Activated T-helper 2 cell treated with anti-CD3 and anti-CD28 coated beads, Interferon-gamma antibody, Interleukin-2, Interleukin-4, amounts not matched to agents 10 μg/mL and 5 μg/mL and 100 μg/mL, durations not matched to agents 14 hours and 24 hours and 36 hours (primary cell): ENCODE data around the gene TNFSF11. TPM values are rescaled to one million over a fixed set of nuclear protein-coding genes. Genes with fewer than 3 reads are reported as not detected.

Source experiments
- DNase-seq: peaks from one replicate; pipeline ENCODE4 v3.0.0; 2021; ENCODE audit warnings: low spot score
- H3K27ac Mint-ChIP-seq: one replicate; pipeline ENCODE4 v1.8.0; 2021; ENCODE audit warnings: mixed read lengths
- H3K27me3 Mint-ChIP-seq: one replicate; pipeline ENCODE4 v1.8.0; 2021; ENCODE audit warnings: low read depth, mixed read lengths
- H3K36me3 Mint-ChIP-seq: one replicate; pipeline ENCODE4 v1.8.0; 2021; ENCODE audit warnings: low read depth, mixed read lengths
- H3K4me1 Mint-ChIP-seq: one replicate; pipeline ENCODE4 v1.8.0; 2021; ENCODE audit warnings: low read depth, mixed read lengths
- H3K4me3 Mint-ChIP-seq: one replicate; pipeline ENCODE4 v1.8.0; 2021; ENCODE audit warnings: low read depth, mild to moderate bottlenecking, moderate library complexity, mixed read lengths
- H3K9me3 Mint-ChIP-seq: one replicate; pipeline ENCODE4 v1.8.0; 2021; ENCODE audit warnings: mixed read lengths
- intact Hi-C: fragments of 100-400 bp; cut with micrococcal nuclease; formaldehyde crosslinking; loops from one replicate; pipeline ENCODE4 v1.15.1; 2023
- total RNA-seq: library from RNA; stranded (reverse); gene quantifications from 2 replicates; pipeline ENCODE4 v1.2.3, GENCODE V29; 2022

TNFSF11 gene
- total RNA-seq, 1 donor from 2014 or later, result 5.0 TPM

DNA sequence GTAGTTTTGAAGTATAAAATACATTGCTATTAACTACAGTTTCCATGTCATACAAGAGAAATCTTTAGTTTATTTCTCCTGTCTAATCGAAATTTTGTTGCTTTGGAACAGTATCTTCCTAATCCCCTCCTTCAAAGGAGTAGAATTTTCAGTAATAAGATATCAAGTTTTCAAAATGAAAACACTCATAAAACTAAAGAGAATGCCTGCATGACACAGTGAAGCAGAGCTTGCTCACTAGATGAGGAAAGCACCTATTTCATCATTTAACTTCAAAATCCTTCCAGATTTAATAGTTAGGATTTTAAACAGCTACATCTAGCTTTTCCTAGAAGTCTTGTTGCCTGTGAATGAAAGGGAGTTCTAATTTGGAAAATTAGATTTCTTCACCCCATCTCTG, 80.8 kb downstream of the TNFSF11 start:
- no peak for DNase-seq
- Mint-ChIP-seq H3K27ac (no peak overlapping the region), H3K4me1 (peaks cover 2% of the 10 kb centered on the region), H3K9me3 (no peaks in the 10 kb centered on the region), H3K4me3 (no peak overlapping the region), H3K27me3 (peaks cover 58% of the 10 kb centered on the region), H3K36me3 (no peaks in the 10 kb centered on the region)
- intact Hi-C loops, result no loop called here

DNA sequence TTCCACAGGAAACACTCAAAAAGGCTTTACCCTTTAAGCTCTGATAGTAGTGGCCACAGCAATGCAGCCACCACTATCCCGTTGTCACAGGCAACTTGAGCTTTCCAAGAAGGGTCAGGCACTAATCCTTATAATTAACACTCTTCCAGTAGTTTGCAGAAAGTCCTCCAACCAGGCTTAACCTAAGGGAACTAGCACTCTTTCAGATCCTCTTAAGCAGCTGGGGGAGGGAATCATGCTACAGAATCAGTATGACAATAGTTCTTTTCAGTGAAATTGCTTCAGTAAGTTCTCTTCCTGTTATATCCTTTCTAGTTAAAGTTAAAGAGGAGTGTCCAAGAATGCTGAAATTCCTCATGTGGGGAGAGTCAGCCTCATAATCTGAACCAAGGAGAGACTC, 82.2 kb downstream of the TNFSF11 start:
- Mint-ChIP-seq H3K27ac (no peak overlapping the region), H3K4me1 (peaks cover 2% of the 10 kb centered on the region), H3K9me3 (no peaks in the 10 kb centered on the region), H3K27me3 (peaks cover 57% of the 10 kb centered on the region), H3K4me3 (no peak overlapping the region), H3K36me3 (no peaks in the 10 kb centered on the region)
- intact Hi-C loops, result no loop called here
- DNase-seq, result no peak

DNA sequence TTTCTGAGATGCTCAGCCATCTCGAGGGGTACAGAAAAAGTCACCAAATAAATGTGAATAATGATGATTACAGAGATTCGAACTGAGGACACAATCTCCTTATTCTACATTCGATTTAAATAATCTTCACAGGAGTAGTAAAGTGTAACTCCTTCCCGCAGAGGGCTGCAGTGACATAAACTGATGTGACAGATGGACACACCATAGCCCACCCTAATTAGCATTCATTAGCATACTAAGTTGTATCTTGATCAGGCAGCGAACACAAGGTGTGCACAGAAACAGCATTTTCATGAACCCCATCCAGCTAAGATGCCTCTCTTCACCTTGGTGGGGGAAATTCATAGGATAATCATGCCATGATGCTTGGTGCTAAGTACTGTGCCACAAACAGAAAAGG, 83.0 kb downstream of the TNFSF11 start:
- Mint-ChIP-seq H3K9me3 (no peaks in the 10 kb centered on the region), H3K27ac (no peak overlapping the region), H3K4me3 (no peak overlapping the region), H3K27me3 (peaks cover 59% of the 10 kb centered on the region), H3K4me1 (peaks cover 2% of the 10 kb centered on the region), H3K36me3 (no peaks in the 10 kb centered on the region)
- no peak for DNase-seq
- intact Hi-C loops, result no loop called here

Other genes starting within 250 kb of the TNFSF11 start
- gene FAM216B, start 207.4 kb downstream of the TNFSF11 start, total RNA-seq, result not detected in 2 replicates